Lower leg skin (tissue), 3 donors: ENCODE results near the gene UBE2E2.

Experiments
- POLR2A ChIP-seq, 2 donors: fragments of 450-650 bp; IDR thresholded peaks; one replicate each; pipeline ENCODE4 v1.6.1; 2016 to 2017; ENCODE audit warnings: antibody characterized with exemption in 2 of 2, mild to moderate bottlenecking in 1 of 2, moderate library complexity in 1 of 2
- TF ChIP-seq, protein P1 (sequence below), 3 donors: fragments of 450-650 bp; IDR thresholded peaks; one replicate each; pipeline ENCODE4 v1.5.1; 2016; ENCODE audit warnings: antibody characterized with exemption in 3 of 3, mild to moderate bottlenecking in 3 of 3, moderate library complexity in 2 of 3

GRCh38 chr3:23588547-23588946, 385.4 kb downstream of the UBE2E2 start:
- TF ChIP-seq, protein P1, sequence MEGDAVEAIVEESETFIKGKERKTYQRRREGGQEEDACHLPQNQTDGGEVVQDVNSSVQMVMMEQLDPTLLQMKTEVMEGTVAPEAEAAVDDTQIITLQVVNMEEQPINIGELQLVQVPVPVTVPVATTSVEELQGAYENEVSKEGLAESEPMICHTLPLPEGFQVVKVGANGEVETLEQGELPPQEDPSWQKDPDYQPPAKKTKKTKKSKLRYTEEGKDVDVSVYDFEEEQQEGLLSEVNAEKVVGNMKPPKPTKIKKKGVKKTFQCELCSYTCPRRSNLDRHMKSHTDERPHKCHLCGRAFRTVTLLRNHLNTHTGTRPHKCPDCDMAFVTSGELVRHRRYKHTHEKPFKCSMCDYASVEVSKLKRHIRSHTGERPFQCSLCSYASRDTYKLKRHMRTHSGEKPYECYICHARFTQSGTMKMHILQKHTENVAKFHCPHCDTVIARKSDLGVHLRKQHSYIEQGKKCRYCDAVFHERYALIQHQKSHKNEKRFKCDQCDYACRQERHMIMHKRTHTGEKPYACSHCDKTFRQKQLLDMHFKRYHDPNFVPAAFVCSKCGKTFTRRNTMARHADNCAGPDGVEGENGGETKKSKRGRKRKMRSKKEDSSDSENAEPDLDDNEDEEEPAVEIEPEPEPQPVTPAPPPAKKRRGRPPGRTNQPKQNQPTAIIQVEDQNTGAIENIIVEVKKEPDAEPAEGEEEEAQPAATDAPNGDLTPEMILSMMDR (IDR thresholded peaks at IDR 0.05) = no peak
- no peak for TF ChIP-seq POLR2A (IDR thresholded peaks at IDR 0.05)
